GM18870 (cell line): ENCODE data around the gene ARPC2.

Source experiments
- ATAC-seq: cut with Tn5 transposase; IDR thresholded peaks from one replicate; pipeline ENCODE4 v1.9.1; 2021; ENCODE audit warnings: moderate library complexity; ENCODE audit not compliant: unreplicated experiment

The ARPC2 gene

GRCh38 chr2:218286570-218287459 lies 69.8 kb downstream of the ARPC2 start:
- peak; percentile 54 for ATAC-seq

GRCh38 chr2:218289639-218290315 lies 72.8 kb downstream of the ARPC2 start:
- no peak for ATAC-seq

GRCh38 chr2:218290316-218291261 lies 73.6 kb downstream of the ARPC2 start:
- peak; percentile 39 for ATAC-seq

DNA sequence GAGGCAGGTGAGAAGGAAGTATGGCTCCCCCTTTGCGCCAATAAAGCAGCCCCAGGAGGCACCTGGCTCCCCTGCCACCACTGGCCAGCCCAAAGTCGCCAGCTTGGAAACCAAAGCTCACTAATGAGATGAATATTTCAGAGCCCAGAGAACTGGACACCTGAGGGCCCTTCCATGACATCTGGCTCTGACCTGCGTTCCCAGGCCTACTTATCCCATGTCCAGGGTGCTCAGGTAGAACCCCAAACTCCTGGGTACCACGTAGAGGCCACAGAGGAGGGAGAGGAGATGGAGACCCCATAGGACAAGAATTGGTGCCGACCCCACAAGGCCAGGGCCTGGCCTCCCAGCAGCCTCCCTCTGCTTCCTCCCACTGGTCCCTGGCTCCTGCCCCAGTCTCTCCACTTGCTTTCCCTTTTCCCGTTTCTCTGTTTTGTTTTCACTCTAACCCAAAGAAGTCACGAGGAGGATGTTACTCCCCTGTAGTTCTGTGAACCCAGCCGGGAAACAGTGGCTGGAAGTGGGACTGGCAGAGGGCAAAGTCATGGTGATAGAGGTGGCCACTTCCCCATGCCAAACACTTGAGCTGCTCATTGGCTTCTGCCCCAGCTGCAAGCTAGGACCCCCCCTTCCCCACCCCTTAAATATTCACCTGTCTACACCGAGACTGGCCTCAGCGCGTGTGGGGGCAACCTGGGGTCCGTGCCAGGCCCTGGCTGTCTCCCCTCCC lies 74.5 kb downstream of the ARPC2 start:
- ATAC-seq = no peak

DNA sequence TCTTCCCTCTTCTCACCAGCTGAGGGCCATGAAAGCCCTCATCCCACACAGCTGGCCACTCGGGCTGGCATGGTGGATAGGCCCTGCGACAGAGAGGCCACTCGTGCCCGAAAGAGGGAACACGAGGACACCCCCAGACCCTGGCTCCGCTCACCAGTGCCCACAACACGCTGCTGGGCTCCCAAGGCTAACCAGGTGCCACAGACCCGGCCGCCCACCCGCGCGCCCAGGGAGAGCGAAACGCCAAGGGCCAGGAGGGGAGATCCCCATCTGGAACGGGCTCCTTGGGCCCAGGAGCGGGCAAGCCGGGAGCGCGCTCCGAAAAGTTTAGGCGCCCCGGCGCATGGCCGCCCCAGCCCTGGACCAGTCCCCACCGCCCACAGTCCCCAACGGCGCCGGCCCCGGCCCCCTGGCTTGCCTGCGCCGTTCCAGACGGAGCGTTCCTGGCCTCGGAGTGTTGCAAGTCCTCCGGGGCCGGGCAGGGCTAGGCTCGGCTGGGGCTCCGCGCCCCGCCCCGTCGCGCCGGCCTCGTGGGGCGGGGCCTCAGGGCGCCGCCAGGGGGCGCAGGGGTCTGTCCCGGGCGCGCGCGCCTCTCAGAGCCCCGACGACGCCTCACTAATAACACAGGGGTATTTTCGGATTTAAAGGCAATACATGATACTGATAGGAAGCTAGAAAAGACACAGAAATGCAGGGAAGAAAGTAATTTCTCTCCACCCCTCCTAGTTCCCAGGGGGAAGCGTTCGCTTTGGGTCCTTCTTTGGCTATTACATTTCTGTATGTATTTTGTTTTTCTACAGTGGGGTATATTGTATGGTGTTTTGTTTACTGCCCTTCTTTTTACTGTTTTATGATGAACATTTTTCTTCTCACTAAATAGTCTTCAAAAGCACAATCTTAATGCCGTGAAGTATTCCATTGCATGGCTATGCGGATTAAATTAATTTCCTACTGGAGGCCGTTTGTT lies 75.3 kb downstream of the ARPC2 start, which contains the start of gene TMBIM1:
Gene TMBIM1, minus strand, starts transcription at position 456 of the 967 bp plus-strand sequence. CDS start 10,362 bp downstream, outside the sequence.
- no peak for ATAC-seq

GRCh38 chr2:218293715-218294429 lies 76.9 kb downstream of the ARPC2 start:
- ATAC-seq = no peak

DNA sequence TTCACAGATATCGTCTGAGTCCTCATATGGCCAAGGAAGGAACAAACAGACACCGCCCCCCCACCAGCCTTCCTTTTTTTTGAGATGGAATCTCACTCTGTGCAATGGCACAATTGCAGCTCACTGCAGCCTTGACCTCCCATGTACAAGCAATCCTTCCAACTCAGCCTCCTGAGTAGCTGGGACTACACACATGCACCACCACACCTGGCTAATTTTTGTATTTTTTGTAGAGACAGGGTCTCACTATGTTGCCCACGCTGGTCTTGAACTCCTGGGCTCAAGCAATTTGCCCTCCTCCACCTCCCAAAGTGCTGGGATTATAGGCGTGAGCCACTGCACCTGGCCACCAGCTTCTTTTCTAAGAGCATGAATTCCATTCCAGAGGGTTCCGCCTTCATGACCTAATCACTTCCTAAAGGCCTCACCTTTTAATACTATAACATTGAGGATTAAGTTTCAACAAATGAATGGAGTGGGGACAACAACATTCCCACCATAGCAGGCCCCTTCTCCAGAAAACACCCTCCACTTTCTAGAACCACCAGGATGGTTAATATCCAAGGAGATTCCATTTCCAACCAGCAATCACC lies 77.5 kb downstream of the ARPC2 start:
- ATAC-seq = no peak

DNA sequence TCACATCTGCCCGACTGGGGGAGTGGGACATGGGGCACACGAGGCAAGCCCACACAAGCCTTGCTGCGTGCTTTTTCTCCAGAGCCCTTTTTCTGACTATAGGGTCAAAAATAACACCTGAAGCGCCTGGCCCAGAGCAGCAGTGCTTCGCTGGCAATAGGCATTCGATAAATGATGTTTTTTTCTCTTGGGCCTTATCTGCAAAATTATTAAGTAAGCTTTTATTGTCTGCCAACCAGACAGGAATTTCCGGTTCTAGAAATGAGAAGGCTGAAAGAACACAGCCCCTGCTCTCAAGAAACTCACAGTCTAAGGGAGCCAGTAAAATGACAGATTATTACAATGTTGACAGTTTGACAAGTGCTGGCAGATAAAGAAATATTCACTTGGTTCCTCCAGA lies 78.0 kb downstream of the ARPC2 start:
- ATAC-seq = no peak

GRCh38 chr2:218296200-218296599 lies 79.2 kb downstream of the ARPC2 start:
- no peak for ATAC-seq

DNA sequence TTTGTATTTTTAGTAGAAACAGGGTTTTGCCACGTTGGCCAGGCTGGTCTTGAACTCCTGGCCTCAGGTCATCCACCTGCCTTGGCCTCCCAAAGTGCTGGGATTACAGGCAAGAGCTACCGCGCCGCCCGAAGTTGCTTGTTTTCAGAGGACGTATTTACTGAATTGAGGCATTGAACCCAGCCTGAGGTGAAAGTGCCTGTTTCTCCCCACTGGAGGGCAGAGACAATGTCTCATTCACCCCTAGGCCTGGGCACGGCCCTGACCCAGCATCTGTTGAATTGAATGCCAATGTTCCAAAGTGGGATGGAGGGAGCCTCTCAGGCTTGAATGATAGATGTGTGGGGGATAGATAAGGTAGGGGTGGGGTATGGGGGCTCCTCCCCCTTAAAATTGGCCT lies 79.9 kb downstream of the ARPC2 start:
- no peak for ATAC-seq

GRCh38 chr2:218298314-218298875 lies 81.4 kb downstream of the ARPC2 start:
- ATAC-seq = no peak

DNA sequence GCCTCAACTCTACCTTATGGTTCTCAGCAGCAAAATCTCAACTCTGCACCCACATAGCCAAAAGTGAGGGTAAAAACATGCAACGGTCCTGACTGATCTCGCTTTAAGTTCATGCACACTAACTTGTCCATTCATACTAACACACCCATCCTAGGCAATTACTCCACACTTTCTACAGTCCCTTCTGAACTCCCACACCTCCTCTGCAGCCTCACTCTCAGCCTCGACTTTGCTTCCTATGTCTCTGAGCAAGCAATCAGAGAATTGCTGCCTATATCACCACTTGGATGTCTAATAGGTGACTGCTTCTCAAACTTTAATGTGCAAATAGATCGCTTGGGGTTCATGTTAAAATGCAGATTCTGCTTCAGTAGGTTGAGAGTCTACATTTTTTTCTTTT lies 83.2 kb downstream of the ARPC2 start:
- ATAC-seq = no peak

GRCh38 chr2:218301176-218301819 lies 84.3 kb downstream of the ARPC2 start:
- ATAC-seq = no peak
